ENCODE results near the gene SCD5. TPM values are rescaled to one million over a fixed set of nuclear protein-coding genes. Genes with fewer than 3 reads are reported as not detected.

Gene SCD5
- total RNA-seq, 2 donors from 2014 or later, result 7.3 to 18.5 TPM

DNA sequence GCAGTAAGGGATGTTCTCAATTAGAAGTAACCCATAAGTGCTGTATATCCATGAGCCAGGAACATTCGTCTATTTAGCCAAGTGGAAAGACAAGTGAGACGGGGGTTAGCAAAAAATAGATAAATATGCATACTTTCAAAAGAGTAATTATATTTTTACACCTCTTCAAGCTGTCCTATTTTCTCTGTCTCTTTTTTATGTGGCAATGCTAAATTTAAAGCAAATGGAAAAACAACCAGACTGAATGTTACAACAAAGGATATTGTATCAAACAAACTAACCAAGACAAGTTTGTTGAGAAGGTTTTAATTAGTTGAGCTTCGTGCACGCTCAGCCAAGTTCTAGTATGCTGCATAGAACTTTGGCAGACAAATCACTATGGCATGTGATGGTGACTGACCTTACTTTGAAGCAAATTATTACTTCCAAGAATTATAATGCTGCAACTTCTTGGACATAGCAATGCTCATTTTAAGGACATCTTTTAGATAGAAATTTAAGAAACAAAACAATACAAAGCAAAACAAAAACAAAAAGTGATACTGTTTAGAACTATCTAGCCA is 175.4 kb downstream of the SCD5 start:
- no peaks in the 10 kb centered on the region for H3K27me3 ChIP-seq (replicated peaks; ENCODE audit: insufficient read depth)
- no peak overlapping the region for H3K27ac ChIP-seq
- no peak for ATAC-seq (ENCODE audit: insufficient number of reproducible peaks, low FRiP score, low read depth)
- TF ChIP-seq, protein P1, sequence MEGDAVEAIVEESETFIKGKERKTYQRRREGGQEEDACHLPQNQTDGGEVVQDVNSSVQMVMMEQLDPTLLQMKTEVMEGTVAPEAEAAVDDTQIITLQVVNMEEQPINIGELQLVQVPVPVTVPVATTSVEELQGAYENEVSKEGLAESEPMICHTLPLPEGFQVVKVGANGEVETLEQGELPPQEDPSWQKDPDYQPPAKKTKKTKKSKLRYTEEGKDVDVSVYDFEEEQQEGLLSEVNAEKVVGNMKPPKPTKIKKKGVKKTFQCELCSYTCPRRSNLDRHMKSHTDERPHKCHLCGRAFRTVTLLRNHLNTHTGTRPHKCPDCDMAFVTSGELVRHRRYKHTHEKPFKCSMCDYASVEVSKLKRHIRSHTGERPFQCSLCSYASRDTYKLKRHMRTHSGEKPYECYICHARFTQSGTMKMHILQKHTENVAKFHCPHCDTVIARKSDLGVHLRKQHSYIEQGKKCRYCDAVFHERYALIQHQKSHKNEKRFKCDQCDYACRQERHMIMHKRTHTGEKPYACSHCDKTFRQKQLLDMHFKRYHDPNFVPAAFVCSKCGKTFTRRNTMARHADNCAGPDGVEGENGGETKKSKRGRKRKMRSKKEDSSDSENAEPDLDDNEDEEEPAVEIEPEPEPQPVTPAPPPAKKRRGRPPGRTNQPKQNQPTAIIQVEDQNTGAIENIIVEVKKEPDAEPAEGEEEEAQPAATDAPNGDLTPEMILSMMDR (IDR thresholded peaks at IDR 0.05), result no peak
- no peaks in the 10 kb centered on the region for H3K36me3 ChIP-seq
- H3K9me3 ChIP-seq, result no peaks in the 10 kb centered on the region
- H3K4me1 ChIP-seq (ENCODE audit: control insufficient read depth in 1 of 2, low read depth in 2 of 2), result no peaks in the 10 kb centered on the region
- H3K4me3 ChIP-seq, result no peak overlapping the region
- no peak for DNase-seq (ENCODE audit: low spot score)

DNA sequence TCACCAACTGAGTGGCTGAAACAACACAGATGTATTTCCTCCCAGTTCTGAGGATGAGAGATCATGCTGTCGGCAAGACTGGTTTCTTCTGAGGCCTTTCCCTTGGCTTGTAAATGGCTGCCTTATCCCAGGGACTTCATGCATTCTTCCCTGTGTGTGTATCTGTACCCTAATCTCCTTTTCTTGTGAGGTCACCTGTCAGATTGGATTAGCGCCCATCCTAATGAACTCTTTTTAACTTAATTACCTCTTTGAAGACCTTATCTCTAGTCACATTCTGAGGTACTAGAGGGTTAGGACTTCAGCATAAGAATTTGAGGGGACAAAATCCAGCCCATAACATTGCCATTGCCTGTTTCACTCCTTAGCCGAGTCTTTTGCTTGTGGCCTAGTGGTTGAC is 177.3 kb downstream of the SCD5 start:
- H3K9me3 ChIP-seq, result no peaks in the 10 kb centered on the region
- DNase-seq (ENCODE audit: low spot score) (no peak), ATAC-seq (ENCODE audit: insufficient number of reproducible peaks, low FRiP score, low read depth) (no peak)
- no peaks in the 10 kb centered on the region for H3K4me1 ChIP-seq (ENCODE audit: control insufficient read depth in 1 of 2, low read depth in 2 of 2)
- H3K27ac ChIP-seq, result no peak overlapping the region
- no peak overlapping the region for H3K4me3 ChIP-seq
- no peaks in the 10 kb centered on the region for H3K36me3 ChIP-seq
- TF ChIP-seq, protein P1 (IDR thresholded peaks at IDR 0.05), result no peak
- no peaks in the 10 kb centered on the region for H3K27me3 ChIP-seq (replicated peaks; ENCODE audit: insufficient read depth)

DNA sequence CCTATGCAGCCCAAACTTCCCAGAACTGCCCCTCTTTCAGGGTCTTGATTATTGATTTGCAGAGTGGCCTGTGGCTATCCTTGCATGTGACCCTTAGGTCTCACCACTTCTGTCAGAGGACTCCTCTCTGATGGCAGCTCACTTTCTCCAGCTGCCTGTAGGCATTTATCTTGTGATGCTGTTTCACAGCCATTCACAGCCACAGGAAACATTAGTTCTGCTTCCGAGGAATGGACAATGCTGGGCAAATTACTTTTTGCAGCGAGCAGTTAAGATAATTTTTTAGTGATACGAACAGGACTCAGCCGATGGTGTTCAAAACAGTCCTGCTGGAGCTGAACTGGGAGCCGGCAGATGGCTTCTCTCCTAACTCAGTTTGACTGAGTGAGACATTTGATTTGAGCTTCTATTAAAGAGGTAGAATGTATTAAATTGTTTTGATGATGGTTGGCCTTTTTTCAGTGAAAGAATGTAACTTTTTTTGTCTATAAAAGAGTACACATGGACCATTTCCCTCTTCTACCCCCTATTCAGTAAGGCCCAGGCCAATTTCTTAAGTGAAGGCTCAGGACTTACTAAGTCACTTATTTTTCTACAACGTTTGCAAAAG is 178.4 kb downstream of the SCD5 start:
- Histone ChIP-seq H3K36me3 (no peaks in the 10 kb centered on the region), H3K4me3 (no peak overlapping the region), H3K27ac (no peak overlapping the region), H3K27me3 (replicated peaks; ENCODE audit: insufficient read depth) (no peaks in the 10 kb centered on the region), H3K9me3 (no peaks in the 10 kb centered on the region), H3K4me1 (ENCODE audit: control insufficient read depth in 1 of 2, low read depth in 2 of 2) (no peaks in the 10 kb centered on the region)
- ATAC-seq (ENCODE audit: insufficient number of reproducible peaks, low FRiP score, low read depth), result no peak
- TF ChIP-seq, protein P1 (IDR thresholded peaks at IDR 0.05), result no peak
- DNase-seq (ENCODE audit: low spot score), result no peak

DNA sequence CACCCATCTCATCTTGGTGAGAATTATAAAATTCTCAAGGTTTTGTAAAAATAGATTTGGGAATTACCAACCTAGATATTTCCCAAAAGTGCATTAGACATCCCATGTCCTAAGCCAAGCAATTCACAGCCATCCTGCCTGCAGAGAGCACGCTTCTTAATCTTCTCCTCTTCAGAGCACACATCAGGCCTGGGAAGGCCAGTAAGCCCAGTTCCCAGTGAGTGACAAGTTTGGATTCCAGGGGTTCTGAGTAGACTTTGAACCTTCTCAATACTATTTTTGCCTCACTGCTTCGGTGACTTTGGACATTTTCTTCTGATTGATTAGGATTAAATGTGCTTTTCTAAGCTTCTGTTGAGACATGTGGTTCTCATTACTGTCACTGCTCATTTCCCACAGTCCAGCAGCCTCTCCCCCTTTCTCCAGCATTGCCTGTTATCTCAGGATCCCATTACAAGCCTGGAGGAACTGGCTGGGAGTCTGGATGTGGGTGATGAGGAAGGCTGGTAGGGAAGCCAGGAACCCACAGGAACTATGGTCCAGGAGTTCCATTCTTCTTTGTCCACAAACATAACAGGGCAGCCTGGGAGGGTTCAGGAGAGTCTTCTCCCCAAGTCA is 180.4 kb downstream of the SCD5 start:
- Histone ChIP-seq H3K4me3 (no peak overlapping the region), H3K9me3 (no peaks in the 10 kb centered on the region), H3K36me3 (no peaks in the 10 kb centered on the region), H3K27me3 (replicated peaks; ENCODE audit: insufficient read depth) (no peaks in the 10 kb centered on the region), H3K27ac (no peak overlapping the region), H3K4me1 (ENCODE audit: control insufficient read depth in 1 of 2, low read depth in 2 of 2) (no peaks in the 10 kb centered on the region)
- no peak for ATAC-seq (ENCODE audit: insufficient number of reproducible peaks, low FRiP score, low read depth)
- no peak for DNase-seq (ENCODE audit: low spot score)
- TF ChIP-seq, protein P1 (IDR thresholded peaks at IDR 0.05), result no peak

DNA sequence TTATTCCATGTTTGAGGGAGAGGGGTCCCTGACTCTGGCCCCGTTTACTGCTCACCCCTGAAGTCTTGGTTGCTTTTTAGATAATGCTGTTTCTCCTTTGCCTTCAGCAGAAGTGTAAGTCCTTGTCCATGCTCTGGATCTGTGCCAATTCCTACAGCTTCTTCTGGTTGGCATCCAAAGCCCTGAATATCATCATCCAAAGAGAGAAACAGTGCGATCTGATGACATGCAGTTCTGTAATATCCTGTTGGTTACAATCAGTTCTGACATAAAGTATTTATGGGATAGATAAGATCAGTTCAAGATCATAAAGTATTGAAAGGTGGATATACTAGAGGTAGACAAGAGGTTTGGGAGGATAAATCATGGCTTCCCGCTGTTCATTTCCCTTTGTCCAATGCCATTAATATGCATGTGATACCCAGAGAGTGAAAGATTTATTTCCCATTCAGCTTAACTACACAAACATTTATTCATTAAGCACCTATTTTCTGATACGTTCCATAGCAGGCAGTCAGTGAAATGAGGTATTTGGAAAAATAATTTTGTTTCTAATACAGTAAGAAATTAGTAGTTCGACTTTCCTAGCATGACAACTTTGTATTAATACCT is 183.7 kb downstream of the SCD5 start:
- Histone ChIP-seq H3K9me3 (no peaks in the 10 kb centered on the region), H3K4me3 (no peak overlapping the region), H3K27ac (no peak overlapping the region), H3K27me3 (replicated peaks; ENCODE audit: insufficient read depth) (no peaks in the 10 kb centered on the region), H3K4me1 (ENCODE audit: control insufficient read depth in 1 of 2, low read depth in 2 of 2) (no peaks in the 10 kb centered on the region), H3K36me3 (no peaks in the 10 kb centered on the region)
- no peak for DNase-seq (ENCODE audit: low spot score)
- TF ChIP-seq, protein P1 (IDR thresholded peaks at IDR 0.05), result no peak
- no peak for ATAC-seq (ENCODE audit: insufficient number of reproducible peaks, low FRiP score, low read depth)

All from thoracic aorta (tissue), 2 donors.